ENCODE measurements around the gene DUSP10.

DNA sequence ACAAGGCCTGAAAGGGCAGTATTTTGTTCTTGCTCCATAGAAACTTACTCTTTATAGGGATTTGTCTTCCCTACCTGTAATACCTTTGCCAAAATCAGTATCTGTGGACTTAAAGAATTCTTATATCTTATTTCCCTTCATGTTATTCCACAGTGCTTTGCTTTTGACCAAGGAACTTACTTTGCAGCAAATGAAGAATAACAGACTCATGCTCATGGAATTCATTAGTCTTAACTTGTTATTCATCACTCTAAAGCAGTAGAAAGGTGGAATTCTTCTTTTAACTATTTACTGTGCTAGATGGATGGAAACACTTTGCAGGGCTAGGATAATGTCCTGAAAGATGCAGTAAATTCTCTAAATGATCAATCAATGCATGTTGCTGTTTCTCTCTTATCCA is 45.9 kb downstream of the DUSP10 start:
- TF ChIP-seq, protein P1, sequence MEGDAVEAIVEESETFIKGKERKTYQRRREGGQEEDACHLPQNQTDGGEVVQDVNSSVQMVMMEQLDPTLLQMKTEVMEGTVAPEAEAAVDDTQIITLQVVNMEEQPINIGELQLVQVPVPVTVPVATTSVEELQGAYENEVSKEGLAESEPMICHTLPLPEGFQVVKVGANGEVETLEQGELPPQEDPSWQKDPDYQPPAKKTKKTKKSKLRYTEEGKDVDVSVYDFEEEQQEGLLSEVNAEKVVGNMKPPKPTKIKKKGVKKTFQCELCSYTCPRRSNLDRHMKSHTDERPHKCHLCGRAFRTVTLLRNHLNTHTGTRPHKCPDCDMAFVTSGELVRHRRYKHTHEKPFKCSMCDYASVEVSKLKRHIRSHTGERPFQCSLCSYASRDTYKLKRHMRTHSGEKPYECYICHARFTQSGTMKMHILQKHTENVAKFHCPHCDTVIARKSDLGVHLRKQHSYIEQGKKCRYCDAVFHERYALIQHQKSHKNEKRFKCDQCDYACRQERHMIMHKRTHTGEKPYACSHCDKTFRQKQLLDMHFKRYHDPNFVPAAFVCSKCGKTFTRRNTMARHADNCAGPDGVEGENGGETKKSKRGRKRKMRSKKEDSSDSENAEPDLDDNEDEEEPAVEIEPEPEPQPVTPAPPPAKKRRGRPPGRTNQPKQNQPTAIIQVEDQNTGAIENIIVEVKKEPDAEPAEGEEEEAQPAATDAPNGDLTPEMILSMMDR (IDR thresholded peaks at IDR 0.05; ENCODE audit: insufficient read depth, low read length): no peak
- TF ChIP-seq POLR2AphosphoS5 (IDR thresholded peaks at IDR 0.05; ENCODE audit: low read depth): no peak

All from HL-60 (cell line).